ENCODE measurements around the gene CCDC68. TPM values are rescaled to one million over a fixed set of nuclear protein-coding genes. Genes with fewer than 3 reads are reported as not detected.

The CCDC68 gene
- total and polyA plus RNA-seq, 7 donors: 1.0 to 2.0 (median 1.6) TPM

- Histone ChIP-seq H3K4me3 (no peak overlapping the region), H3K27me3 (ENCODE audit: insufficient read depth in 3 of 3, low read length in 2 of 3) (no peaks in the 10 kb centered on the region), H3K9me3 (no peaks in the 10 kb centered on the region), H3K27ac (no peak overlapping the region), H3K36me3 (ENCODE audit: insufficient read depth in 1 of 2, low read depth in 1 of 2) (no peaks in the 10 kb centered on the region), H3K4me1 (no peaks in the 10 kb centered on the region)
- intact Hi-C loops (cut with DNase I): no loop called here
- ATAC-seq: no peak
- no peak for TF ChIP-seq CTCF (IDR thresholded peaks at IDR 0.05)
- WGBS, 3 donors: 87 to 92% (median 88%) methylated on average over 7 of the region's 7 CpGs
- no peak for DNase-seq
Measured at GRCh38 chr18:54950221-54950620, 9.0 kb downstream of the CCDC68 start.

- H3K27ac ChIP-seq: no peak overlapping the region
- DNase-seq (no peak), ATAC-seq (no peak)
- H3K9me3 ChIP-seq: no peaks in the 10 kb centered on the region
- intact Hi-C loops (cut with DNase I): no loop called here
- H3K4me1 ChIP-seq: no peaks in the 10 kb centered on the region
- H3K4me3 ChIP-seq: no peak overlapping the region
- 53 to 67% (median 60%) methylated on average over 3 of the region's 3 CpGs for WGBS, 3 donors
- H3K27me3 ChIP-seq (ENCODE audit: insufficient read depth in 3 of 3, low read length in 2 of 3): no peaks in the 10 kb centered on the region
- no peaks in the 10 kb centered on the region for H3K36me3 ChIP-seq (ENCODE audit: insufficient read depth in 1 of 2, low read depth in 1 of 2)
- TF ChIP-seq CTCF (IDR thresholded peaks at IDR 0.05): no peak
Measured at GRCh38 chr18:54949588-54949987, 9.7 kb downstream of the CCDC68 start.

GRCh38 chr18:54948350-54948837 lies 10.9 kb downstream of the CCDC68 start:
- Histone ChIP-seq H3K36me3 (ENCODE audit: insufficient read depth in 1 of 2, low read depth in 1 of 2) (no peaks in the 10 kb centered on the region), H3K27me3 (ENCODE audit: insufficient read depth in 3 of 3, low read length in 2 of 3) (no peaks in the 10 kb centered on the region), H3K27ac (no peak overlapping the region), H3K4me1 (no peaks in the 10 kb centered on the region), H3K9me3 (no peaks in the 10 kb centered on the region), H3K4me3 (no peak overlapping the region)
- 67 to 74% (median 68%) methylated on average over 4 of the region's 4 CpGs for WGBS, 3 donors
- no peak for DNase-seq
- intact Hi-C loops (cut with DNase I): no loop called here
- TF ChIP-seq CTCF (IDR thresholded peaks at IDR 0.05): no peak
- ATAC-seq: no peak

- H3K27me3 ChIP-seq (ENCODE audit: insufficient read depth in 3 of 3, low read length in 2 of 3): no peaks in the 10 kb centered on the region
- no peak for TF ChIP-seq CTCF (IDR thresholded peaks at IDR 0.05)
- no peaks in the 10 kb centered on the region for H3K9me3 ChIP-seq
- no peak for DNase-seq
- intact Hi-C loops (cut with DNase I): no loop called here
- H3K4me1 ChIP-seq: no peaks in the 10 kb centered on the region
- ATAC-seq: no peak
- no peaks in the 10 kb centered on the region for H3K36me3 ChIP-seq (ENCODE audit: insufficient read depth in 1 of 2, low read depth in 1 of 2)
- no peak overlapping the region for H3K4me3 ChIP-seq
- 48 to 73% (median 62%) methylated on average over 1 of the region's 1 CpG for WGBS, 3 donors
- no peak overlapping the region for H3K27ac ChIP-seq
Measured at GRCh38 chr18:54947091-54947490, 12.2 kb downstream of the CCDC68 start.

GRCh38 chr18:54946149-54946581 lies 13.1 kb downstream of the CCDC68 start:
- Histone ChIP-seq H3K4me3 (peak overlapping the region; percentile 54), H3K27ac (peak overlapping the region; percentile 36), H3K36me3 (ENCODE audit: insufficient read depth in 1 of 2, low read depth in 1 of 2) (no peaks in the 10 kb centered on the region), H3K27me3 (ENCODE audit: insufficient read depth in 3 of 3, low read length in 2 of 3) (no peaks in the 10 kb centered on the region), H3K9me3 (no peaks in the 10 kb centered on the region), H3K4me1 (no peaks in the 10 kb centered on the region)
- 49 to 63% (median 50%) methylated on average over 7 of the region's 7 CpGs for WGBS, 3 donors
- DNase-seq (no peak), ATAC-seq (no peak)
- intact Hi-C loops (cut with DNase I): no loop called here
- no peak for TF ChIP-seq CTCF (IDR thresholded peaks at IDR 0.05)

All from psoas muscle (tissue), 8 donors.